ENCODE results near the gene FOSL2.

- TF ChIP-seq POLR2A (IDR thresholded peaks at IDR 0.05; ENCODE audit: low read length) (no peak), GATA1 (IDR thresholded peaks at IDR 0.05; ENCODE audit: low read depth, low read length) (no peak)
These were observed 48.5 kb upstream of the FOSL2 start for GRCh38 chr2:28343971-28344715.

Measured in erythroblast (primary cell).